DND-41 (cell line): ENCODE results near the gene LTBP3.

Experiments used
- CTCF ChIP-seq: IDR thresholded peaks from 2 replicates; pipeline ENCODE4 v1.5.1; 2012; ENCODE audit warnings: borderline replicate concordance, low read length, moderate library complexity, mild to moderate bottlenecking; ENCODE audit not compliant: poor library complexity, severe bottlenecking; ENCODE audit errors: extremely low read depth
- EZH2 ChIP-seq: IDR thresholded peaks from 3 replicates; pipeline ENCODE4 v1.6.1; 2012; ENCODE audit warnings: borderline replicate concordance, low read depth, mild to moderate bottlenecking, moderate library complexity, low read length, inconsistent platforms; ENCODE audit not compliant: severe bottlenecking

GRCh38 chr11:65580756-65581155, 22.6 kb upstream of the LTBP3 start:
- TF ChIP-seq CTCF (no peak), EZH2 (no peak)
